GM19395 (cell line): ENCODE measurements around the gene TFAP2D.

ENCODE experiments used
- ATAC-seq: cut with Tn5 transposase; IDR thresholded peaks from one replicate; pipeline ENCODE4 v1.9.1; 2021; ENCODE audit warnings: mild to moderate bottlenecking, moderate library complexity; ENCODE audit not compliant: unreplicated experiment

TFAP2D gene

GRCh38 chr6:50713226-50713625 is at the start of gene TFAP2D:
Gene TFAP2D (plus strand): TSS chr6:50713526. CDS start chr6:50714056, 530 bp downstream.
- no peak for ATAC-seq

DNA sequence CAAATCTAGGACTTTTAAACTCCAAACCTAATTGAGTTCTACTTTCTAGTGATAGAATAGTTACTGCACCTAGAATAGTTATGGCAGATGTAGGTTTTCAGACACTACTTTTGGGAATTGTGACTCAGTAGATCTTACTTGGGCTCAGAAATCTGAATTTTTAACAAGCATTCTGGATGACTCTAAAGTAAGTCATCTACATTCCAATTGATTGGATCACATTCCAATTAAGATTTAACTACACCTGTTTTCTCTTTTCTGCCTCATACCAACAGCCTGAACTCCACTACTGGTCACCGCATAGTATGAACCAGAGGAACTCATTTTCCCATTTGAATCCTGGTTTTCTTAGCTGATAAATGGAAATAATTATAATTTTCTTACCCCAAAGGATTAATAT is 49.5 kb upstream of the TFAP2D start:
- no peak for ATAC-seq

DNA sequence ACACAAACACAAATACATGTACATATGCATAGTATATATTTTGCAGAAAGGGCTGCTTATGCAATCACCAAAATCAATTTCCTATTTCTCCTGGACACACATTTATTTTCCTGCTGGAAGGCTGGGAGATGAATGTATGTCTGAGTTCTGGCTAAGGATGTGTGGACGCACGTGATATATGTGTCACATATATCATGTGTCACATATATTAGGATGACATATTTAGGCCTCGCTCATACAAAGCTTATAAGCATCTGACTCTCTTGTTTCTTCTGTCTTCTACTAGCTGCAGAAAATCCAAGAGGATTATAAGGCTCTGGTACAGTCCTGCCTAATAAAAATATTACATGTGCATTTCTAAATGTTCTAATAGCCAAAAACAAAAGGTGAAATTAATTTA is 47.2 kb upstream of the TFAP2D start:
- no peak for ATAC-seq

DNA sequence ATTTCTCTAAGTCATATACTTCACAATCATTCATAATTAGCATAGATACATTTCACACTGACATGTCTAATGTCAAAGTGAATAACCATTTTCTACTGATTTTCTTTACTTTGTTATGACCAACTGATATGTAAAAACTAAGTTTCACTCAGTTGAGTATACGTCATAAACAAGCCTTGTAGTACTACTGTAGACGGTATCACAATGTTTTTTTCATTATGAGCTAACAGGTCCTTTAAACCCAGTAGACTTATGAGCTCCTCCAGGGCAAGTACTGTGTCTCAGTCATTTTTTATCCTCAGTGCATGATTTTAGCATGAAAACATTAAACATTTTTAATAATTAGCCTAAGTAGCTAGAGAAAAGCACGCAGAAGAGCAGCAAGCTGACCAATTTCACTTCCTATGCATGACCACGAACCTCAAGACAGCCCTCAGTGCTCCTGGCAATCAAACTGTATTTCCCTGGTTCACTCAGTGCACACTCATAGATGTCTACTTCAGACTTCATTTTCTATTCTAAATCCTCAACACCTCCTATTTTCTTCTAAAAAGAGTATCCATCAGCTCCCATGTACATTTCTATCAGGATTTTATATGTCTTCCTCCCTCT is 32.0 kb upstream of the TFAP2D start:
- peak; percentile 64 for ATAC-seq

DNA sequence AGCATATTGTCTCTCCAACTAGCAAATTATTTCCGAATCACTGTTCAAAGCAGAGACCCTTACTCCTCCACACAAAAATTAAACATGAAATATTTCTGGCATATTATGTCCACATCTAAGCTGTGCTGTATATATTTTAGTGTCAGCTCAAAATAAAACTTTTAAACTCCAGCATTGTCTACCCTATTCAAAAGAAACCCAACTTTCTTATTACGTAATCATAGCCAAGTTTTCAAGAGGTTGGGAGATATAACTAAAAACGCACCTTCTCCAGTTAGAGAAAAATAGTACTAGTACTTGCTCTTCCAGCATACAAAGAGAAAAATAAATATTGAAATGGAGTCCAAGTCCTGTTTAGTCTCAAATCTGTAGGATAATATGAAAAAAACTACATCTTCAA is 24.1 kb upstream of the TFAP2D start:
- ATAC-seq, result no peak

DNA sequence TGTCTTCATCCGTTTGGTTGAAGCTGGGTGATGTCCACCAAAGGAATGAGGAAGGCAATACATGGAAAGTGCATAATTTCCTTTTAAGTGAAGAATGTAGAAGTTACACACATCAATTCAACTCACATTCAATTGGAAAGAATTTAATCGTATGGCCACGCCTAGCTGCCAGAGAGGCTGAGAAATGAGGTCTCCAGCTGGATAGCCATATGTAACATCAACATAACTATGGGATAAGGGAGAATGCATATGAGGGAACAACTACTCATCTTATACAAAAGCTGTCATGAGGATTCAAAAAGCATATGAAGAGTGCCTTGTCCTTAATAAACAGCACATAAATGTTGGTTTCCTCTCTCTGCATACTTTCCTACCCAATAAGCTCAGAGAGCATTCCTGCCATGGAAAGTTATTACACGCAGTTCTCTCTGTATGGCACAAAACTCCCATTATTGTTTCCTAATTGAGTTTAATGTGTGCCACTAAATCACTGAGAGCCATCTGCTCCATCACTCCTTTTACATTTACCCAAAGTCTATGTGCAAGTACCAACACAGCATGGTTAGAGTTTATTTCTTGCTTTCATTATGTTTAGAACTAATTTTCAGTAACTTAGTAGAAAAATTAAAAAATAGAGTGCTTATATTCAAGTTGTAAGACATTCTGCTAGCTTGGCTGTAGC is 21.4 kb upstream of the TFAP2D start:
- no peak for ATAC-seq

- no peak for ATAC-seq
Measured at GRCh38 chr6:50698546-50698945, 14.8 kb upstream of the TFAP2D start.

DNA sequence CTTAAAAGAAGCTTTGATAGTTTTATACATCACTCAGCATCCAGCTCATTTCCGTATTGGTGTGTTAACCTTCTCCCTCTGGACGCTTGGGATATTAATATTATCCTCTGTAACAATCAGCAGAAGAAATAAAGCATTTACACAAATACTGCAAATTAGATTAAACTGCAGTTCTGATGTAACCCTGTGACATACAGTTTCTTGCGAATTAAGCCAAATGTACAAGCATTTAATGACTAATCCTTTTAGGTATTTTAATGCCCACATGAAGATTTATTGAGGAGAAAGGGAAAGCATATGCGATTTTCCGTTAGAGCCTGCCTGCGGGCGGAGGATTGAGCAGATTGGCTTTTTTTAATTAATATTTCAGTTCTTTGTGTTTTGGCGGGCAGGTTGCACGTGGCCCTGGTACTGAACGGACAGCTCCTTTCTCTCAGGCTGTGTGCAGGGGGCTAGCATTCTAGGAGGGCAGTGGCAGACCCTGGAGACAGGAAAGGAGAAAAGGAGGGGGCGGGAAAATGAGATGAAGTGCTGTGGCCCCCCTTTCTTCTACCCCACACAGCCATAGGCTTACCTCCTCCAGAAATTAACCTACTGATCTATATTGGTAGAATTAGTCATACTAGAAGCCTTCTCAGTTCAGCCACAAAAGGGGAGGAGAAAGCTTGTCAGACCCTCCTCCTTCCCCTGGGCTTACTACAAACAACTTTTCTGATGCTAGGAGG is 14.1 kb upstream of the TFAP2D start:
- no peak for ATAC-seq

DNA sequence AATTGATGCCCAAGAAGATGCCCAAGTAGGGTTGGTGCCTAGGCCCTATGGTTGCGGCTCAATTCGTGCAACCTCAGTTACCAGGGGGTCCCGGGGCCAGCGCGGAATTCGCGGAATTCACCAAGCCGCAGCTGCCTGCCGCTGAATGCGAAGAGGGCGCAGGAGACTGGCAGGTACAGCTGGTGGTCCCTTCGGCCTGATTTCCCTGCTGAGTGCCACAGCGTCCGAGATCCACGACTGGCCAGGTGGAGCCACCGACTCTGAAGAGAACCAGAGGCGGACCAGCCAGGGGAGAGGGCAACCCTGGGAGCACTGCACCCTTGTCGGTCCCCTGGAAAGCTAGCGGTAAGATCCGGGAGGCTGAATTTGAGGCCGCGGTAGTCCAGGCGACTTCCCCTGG is 6.8 kb upstream of the TFAP2D start:
- ATAC-seq, result no peak

- ATAC-seq, result no peak
Measured at GRCh38 chr6:50707191-50707590, 6.1 kb upstream of the TFAP2D start.

GRCh38 chr6:50707652-50708300 is 5.5 kb upstream of the TFAP2D start:
- no peak for ATAC-seq

GRCh38 chr6:50708664-50709365 is 4.5 kb upstream of the TFAP2D start:
- ATAC-seq, result no peak

- ATAC-seq, result no peak
Measured at GRCh38 chr6:50709366-50709734, 4.0 kb upstream of the TFAP2D start.

DNA sequence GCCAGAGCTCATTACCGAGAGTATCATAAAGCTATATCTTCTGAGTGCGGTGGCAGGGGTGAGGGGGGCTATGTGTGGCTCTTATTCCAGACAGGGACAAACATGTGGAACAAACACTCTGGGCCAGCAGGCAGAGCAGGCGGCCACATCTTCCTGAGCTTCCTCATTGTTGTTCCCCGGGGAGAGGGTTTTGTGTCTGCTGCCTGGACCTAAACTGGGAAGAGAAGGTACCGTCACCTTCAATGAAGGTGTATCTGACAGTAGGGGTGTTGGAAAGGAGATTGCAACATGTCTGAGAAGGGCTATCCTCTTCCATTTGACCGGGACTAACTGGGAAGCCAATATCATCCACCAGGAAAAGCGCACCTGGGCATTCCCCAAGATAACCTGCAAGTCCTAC is 1.6 kb upstream of the TFAP2D start:
- ATAC-seq, result no peak

DNA sequence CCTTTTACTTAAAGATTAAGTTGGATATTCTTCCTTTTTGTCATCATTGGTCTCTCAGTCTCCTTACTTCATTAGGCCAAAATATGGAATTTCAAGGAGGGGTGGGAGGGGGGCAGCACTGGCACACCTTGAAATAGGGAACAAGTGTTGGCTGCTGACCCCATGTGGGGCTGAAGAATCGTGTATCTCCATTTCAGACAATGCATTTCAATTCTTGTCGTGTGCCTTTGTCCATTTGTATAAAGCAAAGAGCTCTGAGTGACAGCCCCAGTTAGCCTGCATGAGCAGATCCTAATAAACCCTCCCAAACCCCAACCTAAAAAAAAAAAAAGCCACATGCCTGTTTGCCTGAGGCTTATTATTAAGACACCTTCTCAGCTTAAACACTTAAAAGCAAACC is 1.0 kb upstream of the TFAP2D start:
- ATAC-seq, result no peak

- ATAC-seq, result no peak
Measured at GRCh38 chr6:50713977-50714486, 706 bp downstream of the TFAP2D start.

GRCh38 chr6:50714487-50715379 is 1.4 kb downstream of the TFAP2D start:
- no peak for ATAC-seq

GRCh38 chr6:50716899-50717509 is 3.7 kb downstream of the TFAP2D start:
- no peak for ATAC-seq

- ATAC-seq, result no peak
Measured at GRCh38 chr6:50717734-50718457, 4.6 kb downstream of the TFAP2D start.
